Uterus (tissue), 4 donors: ENCODE data around the gene NXPH1. TPM values are rescaled to one million over a fixed set of nuclear protein-coding genes. Genes with fewer than 3 reads are reported as not detected.

Experiments
- DNase-seq, 2 donors: peaks; one replicate each; pipeline ENCODE4 v3.0.0-alpha.2; 2019 to 2020
- H3K27ac ChIP-seq, 2 donors: fragments of 200-600 bp; sonication (generic); 1 replicate in 1 of 2; 2 replicates in 1 of 2; pipeline ENCODE4 v1.5.1; 2016 to 2018
- H3K27me3 ChIP-seq, 2 donors: fragments of 200-600 bp; sonication (generic); one replicate each; pipeline ENCODE4 v1.5.1; 2018 to 2019; ENCODE audit warnings: control low read depth in 1 of 2
- H3K36me3 ChIP-seq, 2 donors: fragments of 200-600 bp; sonication (generic); one replicate each; pipeline ENCODE4 v1.5.1; 2019; ENCODE audit warnings: control low read depth in 1 of 2
- H3K4me1 ChIP-seq, 2 donors: fragments of 200-600 bp; sonication (generic); one replicate each; pipeline ENCODE4 v1.5.1; 2018 to 2019; ENCODE audit warnings: control low read depth in 1 of 2
- H3K4me3 ChIP-seq, 2 donors: fragments of 200-600 bp; sonication (generic); 1 replicate in 1 of 2; 2 replicates in 1 of 2; pipeline ENCODE4 v1.5.1; 2018 to 2019; ENCODE audit warnings: mild to moderate bottlenecking in 1 of 2
- H3K9me3 ChIP-seq, 2 donors: fragments of 200-600 bp; sonication (generic); one replicate each; pipeline ENCODE4 v1.5.1; 2019; ENCODE audit warnings: control low read depth in 1 of 2
- CTCF ChIP-seq, 4 experiments: fragments of 200-600 bp in 2 of 4; fragments of 450-650 bp in 2 of 4; sonication (generic) in 2 of 4; IDR thresholded peaks; one replicate each; pipeline ENCODE4 v1.5.1; 2016 to 2019; ENCODE audit warnings: antibody characterized with exemption in 4 of 4, mild to moderate bottlenecking in 2 of 4, moderate library complexity in 1 of 4
- POLR2A ChIP-seq, 2 donors: fragments of 450-650 bp; IDR thresholded peaks; one replicate each; pipeline ENCODE4 v1.6.1; 2016; ENCODE audit warnings: antibody characterized with exemption in 2 of 2, mild to moderate bottlenecking in 1 of 2, moderate library complexity in 1 of 2
- intact Hi-C: fragments of 100-400 bp; cut with DNase I; formaldehyde crosslinking; loops from one replicate; pipeline ENCODE4 v1.15.1; 2023; ENCODE audit warnings: low total_unique reads
- total RNA-seq, 4 donors: library from RNA; depleted of rRNA in 3 of 4; stranded (reverse); fragments of >200 nt in 3 of 4; gene quantifications; one replicate each; pipeline versions ENCODE4 v1.1.0 to v1.2.4, GENCODE V29; 2014 to 2023
- donor health status: DM: yes; HTN: yes; CAD: no.

NXPH1 gene
- total RNA-seq, 4 donors from 2014 or later = 0.28 TPM; not detected in 3

GRCh38 chr7:8490391-8491045 is 57.1 kb downstream of the NXPH1 start:
- Histone ChIP-seq H3K27me3 (no peaks in the 10 kb centered on the region), H3K9me3 (no peaks in the 10 kb centered on the region), H3K4me1 (no peaks in the 10 kb centered on the region), H3K27ac (no peak overlapping the region), H3K4me3 (no peak overlapping the region), H3K36me3 (no peaks in the 10 kb centered on the region)
- DNase-seq = no peak
- TF ChIP-seq POLR2A (IDR thresholded peaks at IDR 0.05) (no peak), CTCF (IDR thresholded peaks at IDR 0.05) (no peak)
- intact Hi-C loops = no loop called here

- intact Hi-C loops = no loop called here
- no peak for DNase-seq
These were observed 57.7 kb downstream of the NXPH1 start for GRCh38 chr7:8491106-8491505.

GRCh38 chr7:8491544-8492489 is 58.4 kb downstream of the NXPH1 start:
- no peaks in the 10 kb centered on the region for H3K27me3 ChIP-seq
- DNase-seq = no peak
- no peaks in the 10 kb centered on the region for H3K36me3 ChIP-seq
- no peak overlapping the region for H3K4me3 ChIP-seq
- H3K27ac ChIP-seq = no peak overlapping the region
- intact Hi-C loops = no loop called here
- H3K4me1 ChIP-seq = no peaks in the 10 kb centered on the region
- TF ChIP-seq CTCF (IDR thresholded peaks at IDR 0.05) = no peak
- TF ChIP-seq POLR2A (IDR thresholded peaks at IDR 0.05) = no peak
- H3K9me3 ChIP-seq = no peaks in the 10 kb centered on the region

More at GRCh38 chr7:8491106-8491505, 57.7 kb downstream of the NXPH1 start:
- H3K27me3 ChIP-seq = no peaks in the 10 kb centered on the region
- H3K36me3 ChIP-seq = no peaks in the 10 kb centered on the region
- no peak overlapping the region for H3K27ac ChIP-seq
- H3K9me3 ChIP-seq = no peaks in the 10 kb centered on the region
- no peak for TF ChIP-seq POLR2A (IDR thresholded peaks at IDR 0.05)
- no peaks in the 10 kb centered on the region for H3K4me1 ChIP-seq
- no peak overlapping the region for H3K4me3 ChIP-seq

GRCh38 chr7:8499128-8499527 is 65.7 kb downstream of the NXPH1 start:
- H3K4me3 ChIP-seq = no peak overlapping the region
- H3K27ac ChIP-seq = no peak overlapping the region
- intact Hi-C loops = no loop called here
- TF ChIP-seq POLR2A (IDR thresholded peaks at IDR 0.05) (no peak), CTCF (IDR thresholded peaks at IDR 0.05) (no peak)
- no peaks in the 10 kb centered on the region for H3K4me1 ChIP-seq
- DNase-seq = no peak
- H3K27me3 ChIP-seq = no peaks in the 10 kb centered on the region
- H3K36me3 ChIP-seq = no peaks in the 10 kb centered on the region
- H3K9me3 ChIP-seq = no peaks in the 10 kb centered on the region

- no peak overlapping the region for H3K4me3 ChIP-seq
- TF ChIP-seq CTCF (IDR thresholded peaks at IDR 0.05) (no peak), POLR2A (IDR thresholded peaks at IDR 0.05) (no peak)
- no peaks in the 10 kb centered on the region for H3K4me1 ChIP-seq
- H3K36me3 ChIP-seq = no peaks in the 10 kb centered on the region
- no peaks in the 10 kb centered on the region for H3K9me3 ChIP-seq
- H3K27me3 ChIP-seq = no peaks in the 10 kb centered on the region
- H3K27ac ChIP-seq = no peak overlapping the region
- intact Hi-C loops = no loop called here
- no peak for DNase-seq
These were observed 66.9 kb downstream of the NXPH1 start for GRCh38 chr7:8500286-8500685.
